ENCODE results near the gene CBX1. TPM values are rescaled to one million over a fixed set of nuclear protein-coding genes. Genes with fewer than 3 reads are reported as not detected.

The CBX1 gene
- total and polyA plus RNA-seq, 3 donors from 2014 or later = 59.9 to 123 (median 70.1) TPM

GRCh38 chr17:48066656-48067055 is 34.6 kb downstream of the CBX1 start:
- no peaks in the 10 kb centered on the region for H3K9me3 ChIP-seq
- no peak overlapping the region for H3K27ac ChIP-seq
- intact Hi-C loops (cut with DNase I; ENCODE audit: low total_unique reads) = no loop called here
- peaks cover 4% of the 10 kb centered on the region for H3K4me1 ChIP-seq
- no peak for TF ChIP-seq CTCF (IDR thresholded peaks at IDR 0.05)
- TF ChIP-seq POLR2A (IDR thresholded peaks at IDR 0.05) = no peak
- no peak for DNase-seq
- H3K27me3 ChIP-seq = no peaks in the 10 kb centered on the region
- 43% methylated on average over 1 of the region's 1 CpG for WGBS, 2 donors
- no peak overlapping the region for H3K4me3 ChIP-seq
- H3K36me3 ChIP-seq (ENCODE audit: low read depth, missing control alignments) = no peaks in the 10 kb centered on the region

GRCh38 chr17:48066192-48066591 is 35.1 kb downstream of the CBX1 start:
- Histone ChIP-seq H3K27ac (no peak overlapping the region), H3K27me3 (no peaks in the 10 kb centered on the region), H3K4me1 (peaks cover 4% of the 10 kb centered on the region), H3K36me3 (ENCODE audit: low read depth, missing control alignments) (no peaks in the 10 kb centered on the region), H3K9me3 (no peaks in the 10 kb centered on the region), H3K4me3 (no peak overlapping the region)
- intact Hi-C loops (cut with DNase I; ENCODE audit: low total_unique reads) = no loop called here
- WGBS, 2 donors = 50 to 77% methylated on average over 1 of the region's 1 CpG
- TF ChIP-seq POLR2A (IDR thresholded peaks at IDR 0.05) (no peak), CTCF (IDR thresholded peaks at IDR 0.05) (no peak)
- no peak for DNase-seq

GRCh38 chr17:48064638-48065037 is 36.6 kb downstream of the CBX1 start:
- intact Hi-C loops (cut with DNase I; ENCODE audit: low total_unique reads) = no loop called here
- no peaks in the 10 kb centered on the region for H3K9me3 ChIP-seq
- H3K36me3 ChIP-seq (ENCODE audit: low read depth, missing control alignments) = no peaks in the 10 kb centered on the region
- WGBS, 2 donors = 81 to 86% methylated on average over 3 of the region's 3 CpGs
- DNase-seq = no peak
- H3K4me3 ChIP-seq = no peak overlapping the region
- no peaks in the 10 kb centered on the region for H3K27me3 ChIP-seq
- TF ChIP-seq CTCF (IDR thresholded peaks at IDR 0.05) (no peak), POLR2A (IDR thresholded peaks at IDR 0.05) (no peak)
- peaks cover 6% of the 10 kb centered on the region for H3K4me1 ChIP-seq
- H3K27ac ChIP-seq = no peak overlapping the region

GRCh38 chr17:48062273-48062672 is 39.0 kb downstream of the CBX1 start:
- no peak overlapping the region for H3K27ac ChIP-seq
- DNase-seq = no peak
- H3K4me1 ChIP-seq = peaks cover 11% of the 10 kb centered on the region
- 88 to 96% methylated on average over 7 of the region's 7 CpGs for WGBS, 2 donors
- H3K4me3 ChIP-seq = no peak overlapping the region
- TF ChIP-seq CTCF (IDR thresholded peaks at IDR 0.05) = no peak
- TF ChIP-seq POLR2A (IDR thresholded peaks at IDR 0.05) = no peak
- no peaks in the 10 kb centered on the region for H3K36me3 ChIP-seq (ENCODE audit: low read depth, missing control alignments)
- H3K27me3 ChIP-seq = no peaks in the 10 kb centered on the region
- no peaks in the 10 kb centered on the region for H3K9me3 ChIP-seq
- intact Hi-C loops (cut with DNase I; ENCODE audit: low total_unique reads) = no loop called here

DNA sequence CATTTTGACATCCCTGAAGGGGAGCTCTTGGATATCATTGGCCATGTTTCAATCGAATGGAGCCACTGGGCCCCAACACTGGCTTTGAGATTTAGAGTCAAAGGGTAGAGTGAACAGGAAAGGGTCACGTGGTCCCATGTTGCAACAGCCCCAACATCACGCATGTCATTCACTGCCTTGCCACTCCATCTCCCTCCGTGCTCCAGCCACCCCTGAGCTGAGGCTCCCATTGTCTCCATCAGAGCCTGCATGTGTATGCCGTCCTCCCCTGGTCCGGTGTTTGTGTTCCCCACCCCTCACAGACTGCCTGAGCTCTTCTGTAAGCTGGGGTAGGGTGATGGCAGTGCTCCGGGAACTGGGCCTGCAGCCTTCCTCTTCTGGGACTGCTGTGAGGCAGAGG is 41.0 kb downstream of the CBX1 start:
- intact Hi-C loops (cut with DNase I; ENCODE audit: low total_unique reads) = no loop called here
- TF ChIP-seq POLR2A (IDR thresholded peaks at IDR 0.05) = no peak
- TF ChIP-seq CTCF (IDR thresholded peaks at IDR 0.05) = no peak
- Histone ChIP-seq H3K27me3 (no peaks in the 10 kb centered on the region), H3K36me3 (ENCODE audit: low read depth, missing control alignments) (no peaks in the 10 kb centered on the region), H3K4me3 (no peak overlapping the region), H3K9me3 (no peaks in the 10 kb centered on the region), H3K4me1 (peaks cover 17% of the 10 kb centered on the region), H3K27ac (no peak overlapping the region)
- 58 to 61% methylated on average over 7 of the region's 7 CpGs for WGBS, 2 donors
- no peak for DNase-seq

Data from testis (tissue), 3 donors.